Subcutaneous adipose tissue (tissue), 4 donors: ENCODE measurements around the gene OTX1. TPM values are rescaled to one million over a fixed set of nuclear protein-coding genes. Genes with fewer than 3 reads are reported as not detected.

Experiments
- total RNA-seq, 4 donors: library from RNA; depleted of rRNA; stranded (reverse); fragments of >200 nt; gene quantifications; one replicate each; pipeline ENCODE4 v1.1.0, GENCODE V29; 2016
- TF ChIP-seq, protein P1 (sequence below): fragments of 450-650 bp; IDR thresholded peaks from one replicate; pipeline ENCODE4 v1.5.1; 2016; ENCODE audit warnings: low read depth, mild to moderate bottlenecking, control low read depth, antibody characterized with exemption, moderate library complexity

Gene OTX1
- not detected for total RNA-seq

DNA sequence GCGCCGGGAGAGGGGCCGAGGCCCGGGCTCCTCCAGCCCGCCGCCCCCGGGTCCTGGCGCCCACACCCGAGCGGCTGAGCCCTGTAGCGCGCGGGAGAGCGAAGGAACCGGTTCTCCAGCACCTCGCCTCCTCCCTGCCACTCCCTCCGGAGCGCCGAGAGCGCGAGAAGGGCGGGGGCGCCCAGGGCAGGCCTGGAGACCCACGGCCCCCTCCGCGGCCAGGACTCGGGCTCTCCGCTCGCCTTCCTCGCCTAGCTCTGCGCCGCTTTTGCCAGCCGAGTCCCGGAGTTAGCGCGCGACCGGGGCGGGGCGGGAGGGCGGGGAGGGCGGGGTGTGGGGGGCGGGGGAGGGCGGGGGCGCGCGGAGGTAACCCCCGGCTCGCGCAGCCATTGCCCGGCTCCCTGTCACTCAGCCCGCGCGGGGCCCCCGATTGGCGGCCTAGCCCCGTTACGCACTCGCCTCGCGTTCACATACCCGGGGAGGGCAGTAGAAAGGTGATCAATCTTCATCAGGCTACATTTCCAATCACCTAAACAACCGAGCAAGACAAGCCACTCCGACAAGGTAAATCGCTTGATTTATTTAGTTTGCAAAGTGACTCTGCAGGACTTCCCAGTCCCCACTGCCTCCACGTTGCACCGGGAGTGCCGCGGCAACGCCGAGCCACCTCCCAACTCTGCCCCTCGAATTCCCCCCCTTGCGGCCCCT, at the start of gene OTX1:
Gene OTX1 (plus strand): TSS at position 497 of the 708 bp plus-strand sequence. CDS start 2,161 bp downstream, outside the sequence.
- TF ChIP-seq, protein P1, sequence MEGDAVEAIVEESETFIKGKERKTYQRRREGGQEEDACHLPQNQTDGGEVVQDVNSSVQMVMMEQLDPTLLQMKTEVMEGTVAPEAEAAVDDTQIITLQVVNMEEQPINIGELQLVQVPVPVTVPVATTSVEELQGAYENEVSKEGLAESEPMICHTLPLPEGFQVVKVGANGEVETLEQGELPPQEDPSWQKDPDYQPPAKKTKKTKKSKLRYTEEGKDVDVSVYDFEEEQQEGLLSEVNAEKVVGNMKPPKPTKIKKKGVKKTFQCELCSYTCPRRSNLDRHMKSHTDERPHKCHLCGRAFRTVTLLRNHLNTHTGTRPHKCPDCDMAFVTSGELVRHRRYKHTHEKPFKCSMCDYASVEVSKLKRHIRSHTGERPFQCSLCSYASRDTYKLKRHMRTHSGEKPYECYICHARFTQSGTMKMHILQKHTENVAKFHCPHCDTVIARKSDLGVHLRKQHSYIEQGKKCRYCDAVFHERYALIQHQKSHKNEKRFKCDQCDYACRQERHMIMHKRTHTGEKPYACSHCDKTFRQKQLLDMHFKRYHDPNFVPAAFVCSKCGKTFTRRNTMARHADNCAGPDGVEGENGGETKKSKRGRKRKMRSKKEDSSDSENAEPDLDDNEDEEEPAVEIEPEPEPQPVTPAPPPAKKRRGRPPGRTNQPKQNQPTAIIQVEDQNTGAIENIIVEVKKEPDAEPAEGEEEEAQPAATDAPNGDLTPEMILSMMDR, result no peak

DNA sequence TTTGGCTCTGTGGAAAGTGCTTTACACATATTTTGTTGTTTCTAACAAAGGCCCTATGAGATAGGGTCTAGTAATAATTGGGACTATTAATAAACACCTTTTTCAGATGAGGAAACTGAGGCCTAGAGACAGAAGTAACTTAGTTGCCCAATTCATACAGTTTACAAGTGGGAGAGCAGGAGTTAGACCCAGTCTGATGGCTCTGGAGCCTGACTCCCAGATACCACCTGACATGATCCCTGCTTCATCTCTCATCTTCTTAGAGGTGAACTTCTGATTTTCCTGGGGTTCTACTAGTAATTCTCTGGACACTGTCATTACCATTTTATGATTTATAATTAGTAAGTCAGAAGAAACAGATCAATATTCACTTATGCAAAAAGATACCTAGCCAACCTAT, 49.1 kb upstream of the OTX1 start:
- TF ChIP-seq, protein P1, result no peak

DNA sequence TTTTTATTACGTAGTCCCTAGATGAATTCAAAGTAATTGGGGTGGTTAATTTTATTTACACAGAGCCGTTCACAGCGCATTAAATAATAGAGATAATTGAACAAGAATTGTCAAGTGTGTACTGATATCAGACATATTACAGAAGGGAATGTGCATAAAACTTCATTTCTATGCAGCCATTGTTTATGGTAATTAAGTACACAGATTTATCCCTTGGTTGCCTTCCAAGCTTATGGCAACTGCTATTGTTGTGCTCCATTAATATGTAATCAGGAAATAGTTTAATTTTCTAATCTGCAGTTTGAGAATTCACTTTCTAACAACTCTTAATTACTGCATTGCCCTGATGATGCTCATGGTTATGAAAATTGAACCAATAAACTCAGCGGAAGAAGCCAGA, 47.3 kb upstream of the OTX1 start:
- TF ChIP-seq, protein P1, result no peak

DNA sequence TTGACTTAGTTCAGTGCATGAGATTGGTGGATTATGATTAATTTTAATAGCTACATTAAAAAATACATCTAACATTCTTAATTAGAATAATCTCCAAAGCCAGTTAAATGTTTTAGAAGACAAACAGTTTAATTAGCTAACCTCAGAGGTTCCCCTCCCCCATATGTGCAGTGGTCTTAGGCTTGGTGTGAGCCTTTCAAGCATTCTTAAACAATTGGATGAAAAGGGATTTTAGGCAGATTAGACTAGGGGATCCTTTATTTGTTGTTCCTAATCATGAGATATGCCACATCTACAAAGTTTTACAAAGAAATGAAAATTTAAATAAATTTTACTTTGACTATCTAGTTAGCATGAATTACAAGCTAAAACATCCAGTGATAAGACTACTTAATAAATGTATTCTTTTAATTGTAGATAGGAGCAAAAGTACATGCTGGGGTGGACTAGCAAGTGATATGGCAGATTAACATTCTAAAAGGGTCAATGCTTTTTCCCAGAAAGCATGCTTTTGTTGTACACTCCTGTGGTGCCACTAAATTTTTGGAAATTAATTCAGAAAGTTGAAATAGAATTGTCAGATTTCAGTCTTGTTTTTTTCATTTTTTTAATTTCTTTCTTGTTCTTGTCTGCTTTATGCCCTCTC, 42.7 kb upstream of the OTX1 start:
- TF ChIP-seq, protein P1, result no peak

DNA sequence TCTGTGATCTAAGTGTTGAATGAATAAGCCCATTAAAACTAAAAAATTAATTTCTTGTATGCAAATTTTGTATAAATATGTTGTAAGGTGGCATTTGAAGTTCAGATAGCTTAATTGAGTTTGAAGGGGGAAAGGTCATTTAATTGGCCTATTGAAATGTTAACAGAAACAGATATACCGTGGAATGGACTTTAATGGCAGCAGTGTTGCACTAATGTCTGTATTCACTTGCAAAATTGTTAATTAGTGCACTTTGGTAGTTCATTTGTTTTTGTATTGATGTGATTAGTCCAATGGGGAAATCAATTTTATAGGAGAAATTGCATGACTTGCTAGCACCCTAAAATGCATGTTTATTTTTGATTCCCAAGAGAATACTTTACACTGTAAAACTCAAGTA, 41.8 kb upstream of the OTX1 start:
- TF ChIP-seq, protein P1, result no peak

DNA sequence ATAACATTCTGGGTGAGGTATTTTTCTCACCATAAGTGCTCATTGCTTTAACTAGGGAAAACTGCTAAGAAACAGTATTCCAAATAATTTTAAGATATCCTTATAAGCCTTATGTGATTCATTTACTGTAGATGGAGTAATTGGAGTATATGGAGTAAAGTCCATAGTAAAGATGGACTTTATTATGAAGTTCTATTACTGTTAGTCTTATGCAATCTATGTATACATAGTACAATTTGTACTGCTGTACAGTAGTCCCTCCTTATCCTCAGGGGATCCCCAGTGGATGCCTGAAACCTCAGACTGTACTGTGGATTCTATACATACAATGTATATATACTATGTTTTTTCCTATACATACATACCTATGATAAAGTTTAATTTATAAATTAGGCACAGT, 41.1 kb upstream of the OTX1 start:
- TF ChIP-seq, protein P1, result no peak

DNA sequence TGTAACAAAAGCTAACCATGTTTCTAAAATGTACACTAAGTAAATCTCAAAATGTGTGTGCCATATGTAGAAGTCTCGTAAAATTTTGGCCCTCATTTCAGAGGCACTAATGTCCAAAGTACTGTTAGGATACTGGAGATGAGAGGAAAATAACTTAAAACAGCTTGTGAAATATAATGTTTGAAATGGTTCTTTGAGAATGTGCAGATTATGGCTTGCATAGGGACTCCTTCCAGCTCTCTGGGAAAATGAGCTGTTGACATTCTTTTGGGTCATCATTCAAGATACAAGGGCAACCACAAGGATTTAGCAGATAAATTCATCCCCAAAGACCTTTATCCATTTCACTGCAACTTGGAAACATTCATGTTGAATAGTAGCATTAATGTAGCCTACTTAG, 38.1 kb upstream of the OTX1 start:
- TF ChIP-seq, protein P1, result no peak
